ENCODE data around the gene GDPD5. TPM values are rescaled to one million over a fixed set of nuclear protein-coding genes. Genes with fewer than 3 reads are reported as not detected.

Gene GDPD5
- total and polyA plus RNA-seq, 2 donors (not counting 3 experiments of a cell fraction or from before 2014, with no cell fraction given): 60.2 to 79.2 TPM

- CTCF ChIA-PET: interaction anchor here (1.5 kb wide), 1 partner anchor 9 kb away, joined by 3 read pairs; no protein-coding TSS in a partner anchor
- intact Hi-C loops (cut with micrococcal nuclease): loop anchor here (5.0 kb wide), 1 partner anchor 34 kb away; the partner anchor contains the start of gene GDPD5
- FAIRE-seq: no peak
- Histone ChIP-seq H3K4me2 (ENCODE audit: insufficient read depth, low read length) (no peak overlapping the region), H4K20me1 (replicated peaks; ENCODE audit: control insufficient read depth, extremely low read depth, insufficient read depth, low read length) (no peaks in the 10 kb centered on the region), H3K36me3 (ENCODE audit: control insufficient read depth in 2 of 2, extremely low read depth in 1 of 2, insufficient read depth in 2 of 2, low read length in 2 of 2) (peaks cover 0 to 2% of the 10 kb centered on the region in 2 experiments), H3K27ac (ENCODE audit: insufficient read depth, low read depth, low read length) (no peak overlapping the region), H3K4me3 (replicated peaks in 1 of 3; ENCODE audit: insufficient read depth in 1 of 3, low read depth in 1 of 3, low read length in 3 of 3) (no peak overlapping the region), H3K4me1 (ENCODE audit: control insufficient read depth, extremely low read depth, insufficient read depth, low read length) (peaks cover 37% of the 10 kb centered on the region), H3K79me2 (ENCODE audit: control insufficient read depth, insufficient read depth, low read length) (no peaks in the 10 kb centered on the region), H2AFZ (ENCODE audit: low read depth, low read length) (no peak overlapping the region), H3K27me3 (ENCODE audit: control insufficient read depth in 2 of 2, insufficient read depth in 2 of 2, low read length in 2 of 2) (no peaks in the 10 kb centered on the region), H3K9ac (replicated peaks; ENCODE audit: extremely low read depth, insufficient read depth, low read length) (no peak overlapping the region), H3K9me3 (replicated peaks; ENCODE audit: control insufficient read depth, insufficient read depth, low read length) (no peaks in the 10 kb centered on the region), H3K9me1 (replicated peaks; ENCODE audit: control insufficient read depth, extremely low read depth, insufficient read depth, low read length) (no peaks in the 10 kb centered on the region)
- DNase-seq (ENCODE audit: low read depth, low spot score): no peak
- no TSS peak for BruUV-seq (replicated peaks)
- dilution Hi-C loops (cut with MboI; ENCODE audit: extremely low pct_ligation_motif_present, low sequenced_read_pairs): no loop called here
- no peak for TF ChIP-seq MYC (IDR thresholded peaks at IDR 0.05; ENCODE audit: low read depth, low read length)
- TF ChIP-seq POLR2A (IDR thresholded peaks at IDR 0.05; ENCODE audit: low read depth, low read length): no peak
- no peak for TF ChIP-seq JUN (IDR thresholded peaks at IDR 0.05; ENCODE audit: borderline replicate concordance, insufficient read depth, insufficient read length, low read depth)
- no peak for TF ChIP-seq MAX (IDR thresholded peaks at IDR 0.05; ENCODE audit: insufficient read depth, insufficient read length)
- TF ChIP-seq FOS (IDR thresholded peaks at IDR 0.05; ENCODE audit: borderline replicate concordance, insufficient read depth, low read length): no peak
- no peak for TF ChIP-seq GATA2 (IDR thresholded peaks at IDR 0.05; ENCODE audit: insufficient read depth, insufficient read length, low read depth, low read length)
- POLR2A ChIA-PET: no interaction called here
These were observed 32.1 kb downstream of the GDPD5 start for GRCh38 chr11:75493626-75494025.

GRCh38 chr11:75492181-75492820 is 33.4 kb downstream of the GDPD5 start:
- Histone ChIP-seq H3K36me3 (ENCODE audit: control insufficient read depth in 2 of 2, extremely low read depth in 1 of 2, insufficient read depth in 2 of 2, low read length in 2 of 2) (peaks cover 0 to 5% of the 10 kb centered on the region in 2 experiments), H3K79me2 (ENCODE audit: control insufficient read depth, insufficient read depth, low read length) (no peaks in the 10 kb centered on the region), H3K4me1 (ENCODE audit: control insufficient read depth, extremely low read depth, insufficient read depth, low read length) (peaks cover 37% of the 10 kb centered on the region), H3K27ac (ENCODE audit: insufficient read depth, low read depth, low read length) (no peak overlapping the region), H3K27me3 (ENCODE audit: control insufficient read depth in 2 of 2, insufficient read depth in 2 of 2, low read length in 2 of 2) (no peaks in the 10 kb centered on the region), H3K4me2 (ENCODE audit: insufficient read depth, low read length) (no peak overlapping the region), H3K4me3 (replicated peaks in 1 of 3; ENCODE audit: insufficient read depth in 1 of 3, low read depth in 1 of 3, low read length in 3 of 3) (no peak overlapping the region), H3K9me3 (replicated peaks; ENCODE audit: control insufficient read depth, insufficient read depth, low read length) (no peaks in the 10 kb centered on the region), H2AFZ (ENCODE audit: low read depth, low read length) (peak overlapping the region; percentile 62), H3K9me1 (replicated peaks; ENCODE audit: control insufficient read depth, extremely low read depth, insufficient read depth, low read length) (no peaks in the 10 kb centered on the region), H3K9ac (replicated peaks; ENCODE audit: extremely low read depth, insufficient read depth, low read length) (no peak overlapping the region), H4K20me1 (replicated peaks; ENCODE audit: control insufficient read depth, extremely low read depth, insufficient read depth, low read length) (no peaks in the 10 kb centered on the region)
- intact Hi-C loops (cut with micrococcal nuclease) (loop anchor here (5.0 kb wide), 1 partner anchor 35 kb away; the partner anchor contains the start of gene GDPD5), dilution Hi-C loops (cut with MboI; ENCODE audit: extremely low pct_ligation_motif_present, low sequenced_read_pairs) (no loop called here)
- TF ChIP-seq EZH2 (IDR thresholded peaks at IDR 0.05; ENCODE audit: borderline replicate concordance, low read depth, low read length, severe bottlenecking) (no peak), FOS (IDR thresholded peaks at IDR 0.05; ENCODE audit: borderline replicate concordance, insufficient read depth, low read length) (peak; percentile 25)
- BruUV-seq (replicated peaks): no TSS peak
- POLR2A ChIA-PET: no interaction called here
- FAIRE-seq (peak; percentile 66), DNase-seq (ENCODE audit: low read depth, low spot score) (peak; percentile 47)
- CTCF ChIA-PET: interaction anchor here (0.9 to 1.5 kb wide), 3 partner anchors 10 to 41 kb away, joined by 3 read pairs; no protein-coding TSS in a partner anchor

Measured in endothelial cell of umbilical vein (primary cell).